Esophagus squamous epithelium (tissue), 5 donors: ENCODE results near the gene FGFR3. TPM values are rescaled to one million over a fixed set of nuclear protein-coding genes. Genes with fewer than 3 reads are reported as not detected.
A peak's percentile ranks its signal among the peaks of the same experiment; 100 is the strongest.

Experiments used
- DNase-seq: peaks from one replicate; lab custom pipeline; 2025; lab: John Stamatoyannopoulos, UW
- H3K27ac ChIP-seq, 4 donors: fragments of 200-600 bp; sonication (generic); one replicate each; pipeline ENCODE4 v1.5.1; 2016 to 2019; ENCODE audit warnings: mild to moderate bottlenecking in 1 of 4
- H3K27me3 ChIP-seq, 4 donors: fragments of 200-600 bp; sonication (generic); 1 replicate in 3 of 4; 2 replicates in 1 of 4; pipeline versions ENCODE4 v1.5.1 to v1.6.0; 2017 to 2021; ENCODE audit warnings: antibody characterized with exemption in 1 of 4
- H3K36me3 ChIP-seq, 3 donors: fragments of 200-600 bp; sonication (generic); one replicate each; pipeline ENCODE4 v1.5.1; 2016 to 2019
- H3K4me1 ChIP-seq, 3 donors: fragments of 200-600 bp; sonication (generic); one replicate each; pipeline ENCODE4 v1.5.1; 2017 to 2019
- H3K4me3 ChIP-seq, 4 donors: fragments of 200-600 bp; sonication (generic); 1 replicate in 3 of 4; 2 replicates in 1 of 4; pipeline ENCODE4 v1.5.1; 2016 to 2019; ENCODE audit warnings: mild to moderate bottlenecking in 2 of 4, moderate library complexity in 1 of 4
- H3K9me3 ChIP-seq, 3 donors: fragments of 200-600 bp; sonication (generic); one replicate each; pipeline ENCODE4 v1.5.1; 2016 to 2019
- CTCF ChIP-seq, 6 experiments: fragments of 450-650 bp in 4 of 6; fragments of 200-600 bp in 2 of 6; sonication (generic) in 2 of 6; IDR thresholded peaks; one replicate each; pipeline ENCODE4 v1.5.1; 2016 to 2019; ENCODE audit warnings: antibody characterized with exemption in 6 of 6, mild to moderate bottlenecking in 4 of 6, moderate library complexity in 4 of 6
- POLR2A ChIP-seq, 4 donors: fragments of 450-650 bp; IDR thresholded peaks; one replicate each; pipeline ENCODE4 v1.6.1; 2017; ENCODE audit warnings: antibody characterized with exemption in 4 of 4, mild to moderate bottlenecking in 4 of 4, moderate library complexity in 3 of 4
- WGBS, 2 donors: methylation state at CpG; one replicate each; pipeline ENCODE4 v1.1.5; 2018; 5-methylcytosine and 5-hydroxymethylcytosine counted together
- intact Hi-C: fragments of 100-400 bp; cut with DNase I; formaldehyde crosslinking; loops from one replicate; pipeline ENCODE4 v1.15.0; 2022
- total RNA-seq, 4 donors: library from RNA; depleted of rRNA; stranded (reverse); fragments of >200 nt; gene quantifications; one replicate each; pipeline ENCODE4 v1.1.0, GENCODE V29; 2016
- donor health status: DM: yes; HTN: yes; CAD: no.

The FGFR3 gene
- total RNA-seq, 4 donors from 2014 or later, result 175 to 307 (median 223) TPM

- H3K4me3 ChIP-seq, result no peak overlapping the region
- WGBS, 2 donors, result 35 to 67% methylated on average over 4 to 6 of the region's 11 CpGs
- no peak for DNase-seq
- H3K27me3 ChIP-seq, result no peaks in the 10 kb centered on the region
- peaks cover 0 to 31% (median 0%) of the 10 kb centered on the region in 3 donors for H3K4me1 ChIP-seq
- H3K9me3 ChIP-seq, result no peaks in the 10 kb centered on the region
- H3K27ac ChIP-seq, result peak overlapping the region in 1 of 4 donors; percentile 39
- peaks cover 3 to 81% (median 28%) of the 10 kb centered on the region in 3 donors for H3K36me3 ChIP-seq
- TF ChIP-seq POLR2A (IDR thresholded peaks at IDR 0.05) (no peak), CTCF (IDR thresholded peaks at IDR 0.05) (no peak)
- intact Hi-C loops, result no loop called here
Observed at GRCh38 chr4:1808851-1809753, 16.0 kb downstream of the FGFR3 start.

- no peaks in the 10 kb centered on the region for H3K27me3 ChIP-seq
- H3K27ac ChIP-seq, result peak overlapping the region in 3 of 4 donors; percentile 27 to 54 (median 27)
- intact Hi-C loops, result loop anchor here (5.0 kb wide), 1 partner anchor 63 kb away; no protein-coding TSS in a partner anchor
- WGBS, 2 donors, result 19% methylated on average over 6 of the region's 15 CpGs; no CpG with 5 or more reads in 1 of the 2 donors
- H3K4me1 ChIP-seq, result peaks cover 0 to 23% (median 0%) of the 10 kb centered on the region in 3 donors
- no peaks in the 10 kb centered on the region for H3K9me3 ChIP-seq
- TF ChIP-seq CTCF (IDR thresholded peaks at IDR 0.05) (peak; percentile 59 to 94 (median 84)), POLR2A (IDR thresholded peaks at IDR 0.05) (no peak)
- H3K36me3 ChIP-seq, result peaks cover 10 to 81% (median 29%) of the 10 kb centered on the region in 3 donors
- no peak for DNase-seq
- no peak overlapping the region for H3K4me3 ChIP-seq
Observed at GRCh38 chr4:1809754-1810502, 16.8 kb downstream of the FGFR3 start.

- Histone ChIP-seq H3K27ac (no peak overlapping the region), H3K9me3 (no peaks in the 10 kb centered on the region), H3K27me3 (no peaks in the 10 kb centered on the region), H3K4me3 (no peak overlapping the region), H3K36me3 (peaks cover 14 to 81% (median 35%) of the 10 kb centered on the region in 3 donors), H3K4me1 (peaks cover 0 to 22% (median 0%) of the 10 kb centered on the region in 3 donors)
- TF ChIP-seq CTCF (IDR thresholded peaks at IDR 0.05), result no peak
- no peak for TF ChIP-seq POLR2A (IDR thresholded peaks at IDR 0.05)
- intact Hi-C loops, result loop anchor here (5.0 kb wide), 1 partner anchor 63 kb away; no protein-coding TSS in a partner anchor
- 100% methylated on average over 2 of the region's 10 CpGs; no CpG with 5 or more reads in 1 of the 2 donors for WGBS, 2 donors
- no peak for DNase-seq
Observed at GRCh38 chr4:1810765-1811164, 17.7 kb downstream of the FGFR3 start.

- Histone ChIP-seq H3K36me3 (peaks cover 21 to 81% (median 39%) of the 10 kb centered on the region in 3 donors), H3K27ac (no peak overlapping the region), H3K4me1 (peaks cover 0 to 15% (median 0%) of the 10 kb centered on the region in 3 donors), H3K9me3 (no peaks in the 10 kb centered on the region), H3K27me3 (no peaks in the 10 kb centered on the region), H3K4me3 (no peak overlapping the region)
- DNase-seq, result no peak
- intact Hi-C loops, result loop anchor here (5.0 kb wide), 1 partner anchor 65 kb away; no protein-coding TSS in a partner anchor
- WGBS, 2 donors, result 71 to 82% methylated on average over 5 to 11 of the region's 11 CpGs
- TF ChIP-seq POLR2A (IDR thresholded peaks at IDR 0.05) (no peak), CTCF (IDR thresholded peaks at IDR 0.05) (no peak)
Observed at GRCh38 chr4:1812720-1813119, 19.6 kb downstream of the FGFR3 start.
